CD4-positive, alpha-beta T cell treated with Interleukin-15 for 4 hours (primary cell): ENCODE measurements around the gene PARP9.

Experiments used
- DNase-seq: peaks from one replicate; pipeline ENCODE4 v3.0.0-alpha.2; 2020; ENCODE audit warnings: low spot score

The PARP9 gene

GRCh38 chr3:122564155-122564912, at the start of gene PARP9, which contains the start of gene DTX3L:
TSS of gene PARP9 (minus strand) at chr3:122564300. CDS start at chr3:122559620, 4,680 bp downstream.
TSS of gene DTX3L (plus strand) at chr3:122564338. CDS start at chr3:122564427, 89 bp downstream.
- DNase-seq: peak; percentile 79

DNA sequence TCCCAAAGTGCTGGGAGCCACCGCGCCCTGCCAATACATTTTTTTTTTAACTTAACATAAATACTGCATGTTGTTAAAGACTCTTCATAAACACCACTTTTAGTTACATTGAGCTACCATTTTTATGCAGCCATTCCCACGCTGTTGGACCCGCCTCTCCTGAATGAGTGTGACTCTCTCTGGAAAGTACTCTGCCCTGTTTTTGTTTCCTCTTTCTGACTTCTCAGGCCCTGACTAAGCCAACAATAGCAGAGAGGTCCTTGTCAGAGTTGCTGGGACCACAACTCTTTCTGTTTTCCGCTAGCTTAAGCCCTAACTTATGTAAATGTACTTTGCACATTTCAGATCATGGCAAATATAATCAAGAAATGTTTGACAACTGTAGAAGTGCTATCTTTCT, 48.6 kb upstream of the PARP9 start:
- DNase-seq: no peak

DNA sequence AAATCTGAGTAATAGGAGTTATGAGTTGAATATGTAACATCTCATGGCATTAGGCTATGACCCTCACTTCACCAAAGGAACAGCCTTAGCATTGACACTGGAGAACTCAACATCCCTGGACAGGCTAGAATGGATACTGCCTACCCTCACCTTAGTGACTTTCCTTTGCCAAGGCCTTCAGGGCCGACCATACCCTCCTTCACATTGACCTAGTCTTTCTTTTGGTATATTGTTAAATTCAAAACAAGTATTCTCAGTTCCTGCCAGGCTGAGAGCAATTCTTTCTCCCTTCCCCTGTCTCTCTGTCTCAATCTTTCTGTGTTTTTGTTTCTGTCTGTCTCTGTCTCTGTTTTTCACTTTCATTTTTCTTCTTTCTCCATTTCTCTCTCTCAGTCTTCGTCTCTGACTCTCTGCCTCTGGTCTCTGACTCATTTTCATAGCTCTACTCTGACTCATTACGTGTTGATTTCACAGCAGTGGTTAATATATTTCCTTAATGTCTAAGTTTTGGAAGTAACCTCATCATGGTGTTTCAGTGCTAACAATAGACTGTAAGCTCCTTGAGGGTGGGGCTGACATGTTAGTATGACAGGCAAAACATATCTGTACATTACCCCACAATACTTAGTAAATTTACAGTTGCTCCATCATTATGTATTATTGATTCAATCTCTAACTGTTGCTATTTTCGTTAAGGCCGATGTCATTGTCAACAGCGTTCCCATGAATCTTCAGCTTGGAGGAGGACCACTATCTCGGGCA, 45.9 kb upstream of the PARP9 start:
- peak; percentile 58 for DNase-seq

GRCh38 chr3:122608916-122609315, 44.8 kb upstream of the PARP9 start:
- no peak for DNase-seq

- no peak for DNase-seq
Observed at GRCh38 chr3:122606330-122606729, 42.2 kb upstream of the PARP9 start.

- DNase-seq: no peak
Observed at GRCh38 chr3:122603056-122603455, 39.0 kb upstream of the PARP9 start.

- DNase-seq: no peak
Observed at GRCh38 chr3:122602011-122602710, 38.1 kb upstream of the PARP9 start.

GRCh38 chr3:122598556-122598955, 34.5 kb upstream of the PARP9 start:
- DNase-seq: no peak

DNA sequence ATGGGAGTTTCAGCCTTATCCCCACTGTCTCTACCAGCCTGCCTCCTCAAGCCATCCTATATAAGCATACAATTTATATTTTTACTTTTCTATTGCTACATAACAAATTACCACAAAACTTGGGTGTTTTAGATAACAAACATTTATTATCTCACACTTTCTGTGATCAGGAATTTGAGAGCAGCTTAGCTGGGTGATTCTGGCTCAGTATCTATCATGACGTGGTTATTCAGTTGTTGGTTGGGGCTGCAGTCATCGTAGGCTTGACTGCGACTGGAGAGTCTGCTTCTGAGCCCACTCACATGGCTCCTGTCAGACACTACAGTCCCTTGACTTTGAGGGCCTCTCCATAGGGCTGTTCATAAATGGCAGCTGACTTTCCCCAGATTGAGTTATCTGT, 34.1 kb upstream of the PARP9 start:
- no peak for DNase-seq

GRCh38 chr3:122594025-122594424, 29.9 kb upstream of the PARP9 start:
- DNase-seq: no peak

DNA sequence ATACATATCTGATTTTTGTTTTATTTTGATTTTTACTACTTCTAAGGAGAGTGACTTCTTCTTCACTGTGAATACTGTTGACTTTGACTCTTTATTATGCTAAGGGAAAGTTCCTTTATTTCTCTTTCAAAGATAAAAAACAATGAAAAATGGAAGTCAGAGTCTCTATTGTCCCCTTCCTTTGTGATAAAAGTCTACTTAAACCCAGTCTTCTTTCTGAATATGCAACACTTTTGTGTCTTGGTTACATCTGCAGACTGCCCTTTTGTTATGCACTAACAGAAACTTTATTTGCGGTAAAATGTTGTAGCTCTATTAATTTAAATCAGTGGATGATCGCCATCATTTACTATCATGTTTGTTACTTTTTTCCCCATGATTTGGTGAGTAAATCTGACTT, 26.5 kb upstream of the PARP9 start:
- DNase-seq: no peak

DNA sequence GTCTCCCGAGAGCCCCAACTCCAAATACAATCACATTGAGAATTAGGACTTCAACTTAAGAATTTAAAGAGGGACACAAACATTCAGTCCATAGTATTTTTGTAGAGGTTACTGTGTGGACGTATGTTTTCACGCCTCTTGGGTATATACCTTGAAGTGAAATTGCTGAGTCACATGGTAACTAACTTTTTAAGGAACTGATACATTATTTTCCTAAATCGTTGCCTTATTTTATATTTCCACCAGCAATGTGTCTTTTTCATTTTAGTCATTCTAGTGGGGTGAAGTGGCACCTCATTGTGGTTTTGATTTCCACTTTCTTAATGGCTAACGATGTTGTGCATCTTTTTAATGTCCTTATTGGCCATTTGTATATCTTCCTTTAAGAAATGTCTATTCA, 25.2 kb upstream of the PARP9 start:
- DNase-seq: no peak

DNA sequence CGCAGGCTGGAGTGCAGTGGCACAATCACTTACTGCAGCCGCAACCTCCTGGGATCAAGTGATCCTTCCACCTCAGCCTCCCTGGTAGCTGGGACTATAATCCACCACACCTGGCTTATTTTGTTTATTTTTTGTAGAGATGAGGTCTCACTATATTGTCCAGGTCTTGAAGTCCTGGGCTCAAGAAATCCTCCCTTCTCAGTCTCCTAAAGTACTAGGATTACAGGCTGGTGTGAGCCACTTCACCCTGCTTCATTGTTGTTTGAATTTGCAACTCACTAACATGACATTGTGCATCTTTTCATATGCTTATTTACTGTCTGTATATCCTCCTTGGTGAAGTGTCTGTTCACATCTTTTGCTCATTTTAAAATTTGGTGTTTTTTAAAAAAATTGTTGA, 23.5 kb upstream of the PARP9 start:
- no peak for DNase-seq

GRCh38 chr3:122586773-122587485, 22.8 kb upstream of the PARP9 start:
- no peak for DNase-seq

DNA sequence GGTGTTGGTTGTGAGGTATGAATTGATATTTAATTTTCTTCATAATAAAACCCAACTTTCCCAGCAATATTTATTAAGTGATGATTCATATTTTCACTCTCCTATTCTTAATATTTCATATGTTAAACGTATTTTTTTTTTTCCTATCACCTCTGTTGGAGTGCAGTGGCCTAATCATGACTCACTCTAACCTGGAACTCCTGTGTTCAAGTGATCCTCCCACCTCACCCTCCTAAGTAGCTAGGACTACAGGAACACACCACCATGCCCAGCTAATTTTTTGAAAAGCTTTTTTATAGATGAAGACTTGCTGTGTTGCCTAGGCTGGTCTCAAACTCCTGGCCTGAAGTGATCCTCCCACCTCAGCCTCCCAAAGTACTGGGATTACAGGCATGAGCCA, 22.0 kb upstream of the PARP9 start:
- DNase-seq: no peak

DNA sequence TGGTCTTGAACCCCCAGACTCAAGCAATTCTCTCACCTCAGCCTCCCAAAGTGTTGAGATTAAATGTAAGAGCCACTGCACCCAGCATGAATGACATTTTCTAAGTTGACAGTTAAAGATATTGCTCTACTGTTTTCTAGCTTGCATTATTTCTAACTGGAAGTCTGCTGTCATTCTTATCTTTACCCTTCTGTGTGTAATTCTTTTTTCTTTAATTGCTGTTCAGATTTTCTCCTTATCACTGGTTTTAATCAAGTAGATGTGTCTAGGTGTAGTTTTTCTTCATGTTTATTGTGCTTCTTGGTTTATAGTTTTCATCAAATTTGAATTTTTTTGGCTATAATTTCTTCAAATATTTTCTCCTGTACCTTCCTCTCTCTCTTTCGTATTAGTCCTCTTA, 18.3 kb upstream of the PARP9 start:
- DNase-seq: no peak

DNA sequence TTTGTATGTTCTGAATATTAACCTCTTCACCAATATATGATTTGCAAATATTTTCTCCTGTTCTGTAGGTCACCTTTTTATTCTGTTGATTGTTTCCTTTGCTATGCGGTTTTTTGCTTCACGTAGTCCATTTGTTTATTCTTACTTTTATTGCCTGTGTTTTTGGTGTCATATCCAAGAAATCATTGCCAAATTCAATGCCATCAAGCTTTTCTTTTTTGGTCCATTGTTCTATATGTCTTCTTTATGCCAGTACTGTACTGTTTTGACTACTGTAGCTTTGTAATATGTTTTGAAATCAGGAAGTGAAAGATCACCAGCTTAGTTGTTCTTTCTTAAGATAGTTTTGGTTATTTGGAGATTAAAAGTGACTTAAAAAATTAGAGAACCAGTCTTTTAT, 17.5 kb upstream of the PARP9 start:
- no peak for DNase-seq

GRCh38 chr3:122580470-122580869, 16.4 kb upstream of the PARP9 start:
- no peak for DNase-seq

DNA sequence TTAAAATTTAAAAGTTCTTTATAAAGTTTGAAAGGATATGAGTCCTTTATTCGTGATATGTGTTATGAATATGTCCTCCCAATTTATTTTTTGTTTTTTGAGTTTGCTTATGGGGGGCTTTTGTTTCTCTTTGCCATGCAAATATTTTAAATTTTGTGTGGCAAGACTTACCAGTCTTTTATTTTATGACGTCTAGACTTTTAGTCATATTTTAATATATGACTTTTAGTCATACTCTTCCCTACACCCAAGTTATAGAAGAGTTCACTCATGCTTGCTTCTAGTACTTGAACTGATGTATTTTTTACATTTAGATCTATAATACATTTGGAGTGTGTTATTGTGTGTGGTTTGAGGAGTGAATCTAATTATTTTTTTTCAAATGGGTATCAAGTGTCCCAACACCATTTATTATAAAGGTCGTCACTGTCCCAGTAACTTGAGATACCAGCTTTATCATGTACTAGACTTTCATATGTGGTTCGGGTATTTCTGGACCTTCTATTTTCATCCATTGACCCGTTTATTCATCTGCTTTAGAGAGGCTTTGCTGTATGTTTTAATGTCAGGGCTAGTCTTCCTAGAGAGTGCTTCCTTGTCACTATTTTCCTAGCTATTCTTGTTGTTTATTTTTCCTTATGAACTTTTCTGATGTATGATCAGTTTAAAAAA, 14.1 kb upstream of the PARP9 start:
- no peak for DNase-seq

- DNase-seq: peak; percentile 63
Observed at GRCh38 chr3:122577409-122578031, 13.4 kb upstream of the PARP9 start, which contains the start of gene PARP15. TSS of gene PARP15 (plus strand) at chr3:122577650. CDS start at chr3:122577668, 18 bp downstream.
